HG03378 (cell line): Measurements from ENCODE around the gene CDKN2A.
A peak's percentile ranks its signal among the peaks of the same experiment; 100 is the strongest.

Source experiments
- ATAC-seq: cut with Tn5 transposase; IDR thresholded peaks from one replicate; pipeline ENCODE4 v1.9.1; 2021; ENCODE audit warnings: mild to moderate bottlenecking, moderate library complexity; ENCODE audit not compliant: unreplicated experiment

The CDKN2A gene

DNA sequence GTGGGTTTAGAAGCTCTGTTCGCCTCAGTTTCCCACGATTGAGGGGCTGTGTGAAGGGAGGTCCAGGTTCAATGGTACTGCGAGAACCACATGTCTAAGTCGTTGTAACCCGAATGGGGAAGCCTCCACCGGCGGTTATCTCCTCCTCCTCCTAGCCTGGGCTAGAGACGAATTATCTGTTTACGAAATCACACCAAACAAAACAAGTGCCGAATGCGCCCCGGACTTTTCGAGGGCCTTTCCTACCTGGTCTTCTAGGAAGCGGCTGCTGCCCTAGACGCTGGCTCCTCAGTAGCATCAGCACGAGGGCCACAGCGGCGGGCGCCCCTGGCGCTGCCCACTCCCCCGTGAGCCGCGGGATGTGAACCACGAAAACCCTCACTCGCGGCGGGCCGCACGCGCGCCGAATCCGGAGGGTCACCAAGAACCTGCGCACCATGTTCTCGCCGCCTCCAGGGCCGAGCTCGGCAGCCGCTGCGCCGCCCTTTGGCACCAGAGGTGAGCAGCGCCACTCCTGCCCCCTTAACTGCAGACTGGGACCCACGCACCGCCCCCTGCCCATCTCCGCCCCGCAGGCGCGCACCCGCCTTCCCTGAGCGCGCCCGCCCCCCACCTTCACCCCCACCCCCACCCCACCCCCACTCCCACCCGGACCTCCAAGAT is at the start of gene CDKN2A:
CDKN2A (minus strand) TSS at position 500 of the 663 bp plus-strand sequence.
- ATAC-seq: peak; percentile 26

DNA sequence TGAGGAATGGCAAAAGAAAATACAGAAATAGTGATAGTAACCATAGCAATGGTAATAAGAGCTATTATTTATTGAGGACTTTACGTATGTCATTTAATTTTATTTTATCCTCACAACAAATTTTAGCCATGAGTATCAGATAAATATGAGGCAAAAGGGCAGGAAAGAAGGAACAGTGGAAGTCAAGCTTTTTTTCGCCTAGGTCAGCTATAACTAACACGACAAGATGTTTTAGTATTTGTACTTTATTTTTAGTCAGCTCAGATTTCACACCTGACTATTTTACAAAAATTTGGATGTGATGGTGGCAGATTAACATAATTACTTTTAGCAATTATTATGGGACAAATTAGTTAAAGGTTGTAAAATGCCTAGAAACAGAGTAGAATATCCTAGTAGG is 49.7 kb upstream of the CDKN2A start:
- ATAC-seq: no peak

DNA sequence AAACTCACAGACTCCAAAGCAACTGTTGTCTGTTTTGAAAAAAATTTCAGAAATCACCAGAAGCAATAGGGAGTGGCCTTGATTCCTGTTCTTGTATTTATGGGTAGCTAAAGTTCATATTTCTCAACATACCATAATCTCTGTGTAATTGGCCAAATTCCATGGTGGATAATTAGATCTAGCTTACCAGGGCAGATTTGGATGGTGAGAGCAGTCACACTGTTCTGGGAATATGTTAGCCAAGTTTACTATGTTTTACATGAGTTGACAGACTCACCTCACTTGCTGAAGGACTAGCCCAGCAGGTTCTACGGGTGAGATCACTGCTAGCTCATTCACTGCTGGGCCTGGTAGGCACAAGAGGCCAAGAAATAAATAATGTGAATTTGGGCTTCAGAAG is 47.6 kb upstream of the CDKN2A start:
- no peak for ATAC-seq

DNA sequence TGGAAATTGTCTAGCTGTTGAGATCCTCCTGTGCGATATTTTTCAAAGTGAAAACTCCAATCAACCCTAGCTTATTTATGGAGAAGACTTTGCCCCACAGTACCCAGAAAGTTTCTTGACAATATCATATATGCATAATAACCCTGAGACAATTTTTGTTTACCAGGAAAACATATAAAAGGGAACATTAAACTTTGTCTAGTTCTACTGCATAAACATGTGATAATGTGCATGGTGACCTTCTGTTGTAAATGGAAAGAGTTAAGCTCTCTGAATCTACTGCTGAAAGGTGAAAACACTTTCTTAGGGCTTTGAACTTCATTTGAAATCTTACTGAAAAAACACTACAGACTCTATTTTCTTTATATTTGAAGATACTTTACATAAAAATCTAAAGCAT is 47.2 kb upstream of the CDKN2A start:
- ATAC-seq: no peak

DNA sequence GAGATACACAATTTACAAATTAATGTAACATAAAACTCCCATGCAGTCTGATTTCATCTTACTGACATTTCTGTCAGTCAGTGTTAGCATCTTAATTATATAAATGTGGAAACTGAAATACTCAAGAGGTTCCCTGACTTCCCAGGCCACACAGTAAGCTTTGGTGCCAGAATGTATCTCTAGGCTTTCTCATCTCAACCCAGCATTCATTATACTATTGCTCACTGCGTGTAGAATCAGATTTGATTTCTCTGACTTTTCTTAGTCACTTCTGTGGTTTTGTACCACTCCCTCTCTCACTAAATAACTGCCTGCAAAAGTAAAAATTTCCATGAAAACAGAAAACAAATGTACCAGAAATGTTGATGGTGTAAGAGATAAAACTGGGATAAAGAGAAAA is 46.6 kb upstream of the CDKN2A start:
- ATAC-seq: no peak

DNA sequence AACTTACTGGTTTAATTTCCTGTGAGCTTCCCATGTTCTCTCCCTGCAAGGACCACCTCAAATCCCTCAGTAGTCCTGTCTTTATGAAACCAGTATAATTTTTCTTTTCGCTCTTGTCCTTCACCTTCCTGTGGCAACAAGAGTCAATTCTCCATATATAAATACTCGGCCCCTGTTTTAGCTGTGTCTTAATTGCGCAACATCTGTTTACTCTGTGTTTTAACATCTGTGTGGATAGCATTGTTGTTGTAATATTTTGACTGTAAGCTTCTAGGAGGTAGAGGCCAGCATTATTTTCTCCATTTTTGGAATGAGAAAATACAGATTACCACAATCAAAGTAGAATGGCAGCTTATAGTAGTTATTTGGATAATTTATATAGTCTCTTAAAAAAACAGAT is 45.1 kb upstream of the CDKN2A start:
- no peak for ATAC-seq

DNA sequence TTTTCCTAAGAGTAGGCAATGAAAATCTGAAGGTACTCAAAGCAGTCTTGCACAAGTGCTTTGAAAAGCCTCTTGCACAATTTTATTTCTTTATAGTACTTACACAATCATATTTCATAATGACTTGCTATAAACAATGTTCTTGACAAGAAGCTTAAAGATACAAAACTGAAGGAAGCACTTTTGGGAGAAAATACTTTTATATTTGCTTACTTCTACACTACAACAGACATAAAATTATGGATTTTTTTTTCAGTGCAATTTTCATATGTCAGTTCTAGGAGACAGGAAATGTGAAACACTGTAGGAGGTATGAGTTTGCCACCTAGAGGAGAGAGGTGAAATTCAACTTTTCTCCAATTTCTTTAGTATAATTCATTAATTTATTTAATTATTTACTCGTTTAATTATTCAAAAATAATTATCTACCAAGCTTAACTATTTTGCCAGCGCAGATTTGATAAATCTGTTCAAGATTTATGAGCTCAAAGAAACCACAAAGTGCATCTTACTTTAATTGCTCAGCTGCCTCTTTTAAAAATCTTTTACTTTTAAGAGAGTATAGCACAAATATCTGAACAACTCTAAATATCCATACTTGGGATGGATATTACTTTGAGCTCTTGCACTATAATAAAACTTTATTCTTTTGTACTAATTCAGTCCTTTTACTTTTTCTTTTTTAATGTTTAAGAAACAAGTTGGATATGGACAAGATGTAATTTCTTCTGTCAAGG is 43.9 kb upstream of the CDKN2A start:
- ATAC-seq: peak; percentile 73

DNA sequence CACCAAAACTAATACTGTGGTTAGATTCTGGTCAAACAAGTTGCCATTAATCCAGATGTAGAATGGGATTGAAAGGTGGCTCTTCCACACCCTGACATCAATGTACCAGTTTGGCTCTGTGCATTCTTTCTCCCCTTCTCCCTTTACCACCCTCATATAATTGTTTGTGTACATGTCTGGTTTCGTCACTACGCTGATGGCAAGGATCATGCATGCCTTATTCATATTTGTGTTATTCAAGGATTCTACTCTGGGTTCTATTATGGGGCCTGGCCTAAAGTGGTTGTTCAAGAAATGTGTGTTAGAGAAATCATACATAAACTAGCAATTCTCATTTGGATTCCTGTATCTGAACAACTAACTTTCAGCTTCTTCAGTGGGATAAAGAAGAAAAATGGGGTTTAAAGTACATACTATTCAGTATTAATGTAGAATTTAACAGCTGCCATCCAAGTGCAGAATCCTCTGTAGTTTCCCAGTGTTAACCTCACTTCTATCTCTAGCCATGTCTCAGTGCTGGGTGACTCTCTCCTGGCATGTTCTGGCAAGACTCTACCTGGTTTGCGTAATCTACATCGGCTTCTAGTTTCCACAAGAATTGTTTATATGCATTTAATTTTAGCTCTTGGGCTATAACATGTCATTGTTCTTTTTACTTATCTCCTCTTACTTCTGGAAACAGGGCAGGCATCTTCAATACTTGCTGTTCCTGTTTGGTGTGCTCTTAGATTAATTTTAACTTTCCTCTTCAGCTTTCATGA is 42.9 kb upstream of the CDKN2A start:
- ATAC-seq: no peak

DNA sequence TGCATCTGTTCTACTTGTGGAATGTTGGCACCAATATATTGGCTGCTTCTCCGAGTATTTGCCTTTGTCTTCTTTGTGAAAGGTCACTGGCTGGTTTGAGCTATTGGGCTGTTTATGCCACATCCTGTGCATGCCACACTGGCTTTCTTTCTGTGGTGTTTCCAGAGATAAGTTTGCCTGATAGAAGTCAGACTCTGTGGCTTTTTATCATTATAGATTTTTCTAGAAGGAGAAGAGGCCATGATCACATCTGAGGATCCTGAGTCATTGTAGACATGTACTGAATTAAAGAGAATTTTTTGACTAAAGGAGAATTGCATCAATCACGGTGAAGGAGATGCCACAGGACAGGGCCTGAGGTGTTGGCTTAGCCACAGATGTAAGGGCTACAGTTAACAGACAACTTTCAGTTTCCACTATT is 41.4 kb upstream of the CDKN2A start:
- no peak for ATAC-seq

DNA sequence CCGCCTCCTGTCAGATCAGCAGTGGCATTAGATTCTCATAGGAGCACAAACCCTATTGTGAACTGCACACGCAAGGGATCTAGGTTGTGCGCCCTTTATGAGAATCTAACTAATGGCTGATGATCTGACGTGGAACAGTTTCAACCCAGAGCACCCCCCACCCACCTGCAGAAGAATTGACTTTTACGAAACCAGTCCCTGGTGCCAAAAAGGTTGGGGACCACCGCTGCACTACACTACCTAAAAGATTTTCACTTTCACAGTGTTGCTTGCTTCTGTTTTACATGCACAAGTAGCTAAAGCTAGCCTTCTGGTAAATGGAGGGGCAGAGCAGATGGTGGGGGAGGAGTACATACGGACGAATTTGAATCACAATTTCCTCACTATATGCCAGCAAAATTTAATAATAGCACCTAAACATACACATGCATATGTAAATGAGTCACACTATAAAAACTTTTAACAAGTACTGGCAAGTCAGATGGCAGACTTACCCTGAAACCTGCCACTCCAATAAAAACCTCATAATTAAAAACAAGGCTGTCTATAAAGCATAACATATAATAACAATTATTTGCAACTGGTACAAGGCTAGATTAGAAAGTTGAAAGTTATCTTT is 38.9 kb upstream of the CDKN2A start:
- ATAC-seq: no peak

DNA sequence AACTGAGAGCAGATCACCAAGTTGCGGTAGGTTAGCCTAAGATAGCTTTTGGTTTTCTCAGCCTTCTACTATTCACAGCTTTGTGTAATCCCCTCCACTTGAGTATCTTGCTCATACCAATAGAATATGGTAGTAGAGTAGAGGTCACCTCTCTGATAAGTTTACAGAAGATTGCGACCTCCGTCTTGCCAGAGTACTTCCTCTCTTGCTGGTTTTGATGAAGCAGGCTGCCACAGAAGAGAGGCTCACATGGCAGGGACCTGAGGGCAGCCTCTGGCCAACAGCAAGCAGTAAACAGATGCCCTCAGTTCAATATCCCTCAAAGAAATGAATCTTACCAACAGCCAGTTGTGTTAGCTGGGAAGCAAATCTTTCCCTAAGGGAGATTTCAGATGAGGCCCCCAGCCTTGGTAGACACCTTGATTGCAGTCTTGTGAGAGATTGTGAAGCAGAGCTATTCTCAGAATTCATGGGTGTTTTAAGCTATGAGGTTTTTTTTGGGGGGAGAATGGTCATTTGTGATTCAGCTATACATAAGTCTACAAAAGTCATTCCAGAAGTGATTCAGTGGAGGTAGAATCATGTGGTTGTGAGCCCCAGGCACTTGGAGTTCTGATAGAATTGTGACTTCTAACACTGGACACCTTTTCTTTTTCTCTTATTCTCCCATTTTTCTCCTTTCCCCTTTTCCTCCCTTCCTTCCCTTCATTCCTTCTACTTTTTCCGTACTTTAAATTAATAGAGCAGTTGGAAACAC is 37.6 kb upstream of the CDKN2A start:
- ATAC-seq: no peak

DNA sequence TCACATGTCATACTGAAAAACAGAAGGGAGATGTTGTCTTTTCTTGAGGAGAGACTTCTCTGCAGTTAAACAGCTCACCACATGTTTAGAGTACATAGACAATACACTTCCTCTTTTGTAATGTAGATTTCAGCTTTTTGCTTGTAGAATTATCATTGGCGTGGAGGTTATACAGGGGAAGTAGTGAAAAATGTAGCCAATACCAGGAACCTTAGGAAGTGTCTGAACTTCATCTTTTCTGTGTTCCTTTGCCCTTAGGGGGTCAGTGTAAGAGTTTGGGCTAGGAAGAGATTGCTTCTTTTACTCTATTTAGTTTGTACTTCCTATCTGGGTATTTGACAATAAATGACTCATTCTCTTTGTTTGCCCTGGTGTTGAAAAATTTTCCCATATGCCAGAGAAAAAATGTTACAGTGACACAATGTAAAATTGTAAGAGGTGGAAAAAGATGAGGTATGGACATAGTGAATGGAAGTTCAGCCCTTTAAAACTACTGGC is 36.0 kb upstream of the CDKN2A start:
- ATAC-seq: peak; percentile 88

DNA sequence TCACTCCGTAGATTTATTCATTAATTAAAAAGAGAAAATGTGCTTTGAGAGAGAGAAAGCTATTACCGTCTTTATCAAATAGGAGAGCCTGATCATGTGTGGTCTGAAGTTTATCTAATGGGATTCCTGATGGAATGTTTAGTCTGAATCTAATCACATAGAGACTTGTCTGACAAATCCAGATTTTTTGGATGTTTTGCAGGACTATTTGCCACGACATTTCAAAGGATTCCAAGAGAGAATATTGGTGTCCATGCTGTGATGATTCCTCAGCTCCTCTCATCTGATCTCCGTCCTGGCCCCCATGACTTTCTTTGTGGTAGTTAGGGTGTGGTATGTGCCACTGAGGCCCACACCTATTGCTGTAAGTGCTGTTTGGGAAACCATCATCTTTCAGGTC is 35.0 kb upstream of the CDKN2A start:
- no peak for ATAC-seq

DNA sequence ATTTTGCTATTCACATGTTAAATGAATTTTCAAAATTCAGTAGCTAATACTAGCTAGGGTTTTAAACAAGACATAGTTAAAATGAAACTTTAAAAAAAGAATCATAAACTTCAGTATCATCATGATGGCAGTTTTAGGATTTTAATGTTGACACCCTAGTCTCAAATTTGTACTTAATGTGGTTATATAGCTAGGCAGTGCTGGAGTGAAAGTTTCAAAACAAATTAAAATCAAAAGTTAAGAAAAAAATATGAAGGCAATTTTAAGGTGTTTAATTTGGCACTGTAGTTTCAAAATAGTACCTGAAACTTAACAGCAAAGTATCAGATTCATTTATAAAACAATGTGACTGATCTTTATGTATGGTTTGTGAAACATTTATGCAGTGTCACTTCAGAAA is 34.2 kb upstream of the CDKN2A start:
- no peak for ATAC-seq

DNA sequence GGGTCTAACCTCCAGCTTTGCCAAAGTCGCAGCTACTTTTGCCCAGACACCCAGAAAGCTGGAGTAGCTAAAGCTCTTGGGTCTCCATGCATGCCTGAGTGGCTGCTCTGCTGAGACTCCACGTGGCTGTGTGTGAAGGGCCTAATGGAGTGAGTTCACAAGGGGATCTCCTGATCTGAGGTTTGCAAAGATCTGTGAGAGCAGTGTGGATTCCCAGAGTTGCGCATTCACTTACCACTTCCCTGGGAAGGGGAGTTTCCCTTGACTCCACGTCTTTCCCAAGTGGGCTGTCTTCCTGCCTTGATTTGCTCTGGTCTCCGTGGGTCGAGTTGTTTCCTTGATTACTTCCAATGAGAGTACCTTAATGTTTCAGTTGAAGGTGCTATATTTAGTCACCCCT is 32.5 kb upstream of the CDKN2A start:
- ATAC-seq: no peak

DNA sequence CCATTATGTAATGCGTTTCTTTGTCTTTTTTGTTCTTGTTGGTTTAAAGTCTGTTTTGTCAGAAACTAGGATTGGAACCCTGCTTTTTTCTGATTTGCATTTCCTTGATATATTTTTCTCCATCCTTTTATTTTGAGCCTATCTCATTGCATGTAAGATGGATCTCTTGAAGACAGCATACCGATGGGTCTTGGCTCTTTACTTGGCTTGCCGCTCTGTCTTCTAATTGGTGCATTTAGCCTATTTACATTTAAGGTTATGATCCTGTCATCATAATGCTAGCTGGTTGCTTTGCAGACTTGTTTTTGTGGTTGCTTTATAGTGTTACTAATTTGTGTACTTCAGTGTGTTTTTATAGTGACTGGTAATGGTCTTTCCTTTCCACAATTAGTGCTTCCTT is 28.2 kb upstream of the CDKN2A start:
- ATAC-seq: no peak

DNA sequence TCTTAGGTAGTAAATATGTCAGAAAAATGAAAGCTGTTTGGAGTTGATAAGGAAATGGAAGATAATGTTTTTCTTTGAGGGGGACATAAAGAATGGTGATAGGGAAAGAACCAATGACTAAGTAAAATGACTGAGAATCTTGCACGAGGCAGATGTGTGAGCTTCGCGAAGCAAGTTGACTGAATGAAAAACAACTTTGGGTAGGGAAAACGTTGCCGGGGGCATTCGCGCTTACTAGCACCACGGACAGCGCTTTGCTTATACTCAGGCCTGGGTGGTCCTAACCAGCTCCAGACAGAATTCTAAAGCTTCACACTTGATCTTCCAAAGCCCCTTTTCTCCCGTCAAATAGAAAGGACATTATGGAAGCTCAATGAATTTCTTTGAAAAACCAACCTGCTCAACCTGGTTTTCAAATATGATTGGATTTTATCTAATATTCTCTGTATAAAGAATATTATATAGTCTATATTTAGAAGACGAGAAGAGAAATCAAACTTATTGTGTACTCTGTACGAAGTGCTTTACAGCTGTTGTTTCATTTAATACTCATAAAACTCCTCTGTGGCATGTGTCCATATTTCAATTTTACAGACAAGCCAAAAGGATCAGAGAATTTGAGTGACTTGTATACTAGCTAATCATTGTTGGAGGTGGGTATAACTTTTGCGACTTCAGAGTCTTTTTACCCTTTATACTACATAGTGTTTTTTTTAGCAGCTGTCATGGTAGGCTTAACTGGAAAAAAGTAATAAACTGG is 16.9 kb upstream of the CDKN2A start:
- no peak for ATAC-seq

DNA sequence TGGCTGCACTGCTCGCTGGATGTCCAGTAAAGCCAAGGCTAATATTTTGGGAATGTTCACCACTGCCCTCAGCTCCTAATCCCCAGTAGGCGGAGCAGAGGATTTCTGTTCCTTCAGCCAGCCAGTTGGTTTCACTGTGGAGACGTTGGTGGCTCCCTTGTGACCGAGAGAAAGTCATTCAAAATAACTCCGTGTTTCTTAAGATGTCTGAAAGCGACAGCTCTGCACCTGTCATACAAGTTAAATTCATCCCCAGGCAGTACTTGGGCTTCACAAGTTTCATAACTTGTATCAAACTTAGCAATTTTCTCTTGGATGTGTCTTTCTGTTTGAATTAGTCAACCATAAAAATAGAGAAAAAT is 15.3 kb upstream of the CDKN2A start:
- ATAC-seq: peak; percentile 44

DNA sequence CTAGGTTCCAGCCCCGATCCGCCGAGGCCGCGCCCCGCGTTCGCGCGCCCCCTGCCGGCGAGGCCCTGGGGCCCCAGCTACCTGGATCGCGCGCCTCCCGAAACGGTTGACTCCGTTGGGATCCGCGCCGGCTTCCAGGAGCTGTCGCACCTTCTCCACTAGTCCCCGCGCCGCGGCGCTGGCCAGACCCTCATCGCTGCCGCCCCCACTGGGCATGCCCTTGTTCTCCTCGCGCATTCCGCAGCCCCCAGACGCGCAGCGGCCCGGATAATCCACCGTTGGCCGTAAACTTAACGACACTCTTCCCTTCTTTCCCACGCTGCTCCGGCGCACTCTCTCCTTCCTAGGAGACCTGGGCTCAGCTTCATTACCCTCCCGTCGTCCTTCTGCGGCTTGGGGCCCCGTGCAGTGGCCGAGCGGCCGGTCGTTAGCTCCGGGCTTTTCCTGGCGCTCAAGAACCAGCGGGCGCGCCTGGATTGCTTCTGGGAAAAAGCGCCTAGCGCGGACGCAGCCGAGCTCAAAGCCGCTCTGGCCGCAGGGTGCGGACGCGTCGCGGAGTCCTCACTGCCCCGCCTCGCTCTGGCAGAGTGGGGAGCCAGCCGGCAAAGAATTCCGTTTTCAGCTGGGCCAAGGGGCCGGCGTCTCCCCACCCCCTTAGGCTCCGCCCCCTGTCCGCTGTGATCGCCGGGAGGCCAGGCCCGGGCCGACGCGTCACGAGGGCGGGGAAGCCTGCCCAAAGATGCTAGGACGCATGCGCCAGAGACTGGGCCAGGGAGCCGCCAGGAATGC is 14.7 kb upstream of the CDKN2A start, which contains the start of gene CDKN2B:
CDKN2B (minus strand) TSS at position 589 of the 789 bp plus-strand sequence; CDS start at position 237, 352 bp downstream.
- ATAC-seq: peak; percentile 83
